Activated naive CD4-positive, alpha-beta T cell treated with anti-CD3 and anti-CD28 coated beads, Interleukin-2, amount 10 ng/mL, durations not matched to agents 7 days and 5 days (primary cell): ENCODE data around the gene PFN3.
"Not testable (repeated sequence)": the region's sequence is repeated elsewhere in the genome, so short reads cannot be mapped to it uniquely, and the experiment has no call there.

ENCODE experiments used
- CTCF ChIA-PET: fragments of 350-600 bp; sonication (Branson Sonifier 250); formaldehyde crosslinking; loops from one replicate; lab custom pipeline; 2021; ENCODE audit warnings: antibody characterized with exemption; lab: Charles Lee
- DNase-seq: peaks from one replicate; pipeline ENCODE4 v3.0.0-alpha.2; 2020
- H3K27ac Mint-ChIP-seq: one replicate; pipeline ENCODE4 v1.8.0; 2021; ENCODE audit warnings: mild to moderate bottlenecking, moderate library complexity, mixed read lengths
- H3K27me3 Mint-ChIP-seq: one replicate; pipeline ENCODE4 v1.8.0; 2021; ENCODE audit warnings: mild to moderate bottlenecking, mixed read lengths
- H3K36me3 Mint-ChIP-seq: one replicate; pipeline ENCODE4 v1.8.0; 2021; ENCODE audit warnings: mixed read lengths
- H3K4me1 Mint-ChIP-seq: one replicate; pipeline ENCODE4 v1.8.0; 2021; ENCODE audit warnings: mixed read lengths
- H3K4me3 Mint-ChIP-seq: one replicate; pipeline ENCODE4 v1.8.0; 2021; ENCODE audit warnings: mild to moderate bottlenecking, moderate library complexity, mixed read lengths
- H3K9me3 Mint-ChIP-seq: one replicate; pipeline ENCODE4 v1.8.0; 2021; ENCODE audit warnings: mixed read lengths

The PFN3 gene

GRCh38 chr5:177375516-177375915, 24.9 kb downstream of the PFN3 start:
- Mint-ChIP-seq H3K36me3 (peaks cover 35% of the 10 kb centered on the region), H3K27ac (peak overlapping the region; percentile 11), H3K4me1 (peaks cover 55% of the 10 kb centered on the region)
- not testable (repeated sequence) for H3K4me3 Mint-ChIP-seq, H3K27me3 Mint-ChIP-seq, H3K9me3 Mint-ChIP-seq, DNase-seq
- CTCF ChIA-PET = interaction anchor here (8.2 kb wide), 1 partner anchor 14 kb away, joined by 112 read pairs; no protein-coding TSS in a partner anchor

- Mint-ChIP-seq H3K27me3 (peaks cover 6% of the 10 kb centered on the region), H3K36me3 (peaks cover 47% of the 10 kb centered on the region), H3K9me3 (no peaks in the 10 kb centered on the region), H3K4me3 (peak overlapping the region; percentile 40), H3K27ac (peak overlapping the region; percentile 93), H3K4me1 (peaks cover 59% of the 10 kb centered on the region)
- CTCF ChIA-PET = interaction anchor here (8.2 kb wide), 1 partner anchor 15 kb away, joined by 112 read pairs; no protein-coding TSS in a partner anchor
- DNase-seq = no peak
These were observed 26.2 kb downstream of the PFN3 start for GRCh38 chr5:177374211-177374610.

- H3K9me3 Mint-ChIP-seq = no peaks in the 10 kb centered on the region
- peaks cover 6% of the 10 kb centered on the region for H3K27me3 Mint-ChIP-seq
- CTCF ChIA-PET = interaction anchor here (1.1 to 8.2 kb wide), 3 partner anchors 15 to 84 kb away, joined by 3 to 112 read pairs (median 75); partner anchors contain the start of gene RGS14
- H3K27ac Mint-ChIP-seq = peak overlapping the region; percentile 93
- H3K36me3 Mint-ChIP-seq = peaks cover 51% of the 10 kb centered on the region
- peaks cover 62% of the 10 kb centered on the region for H3K4me1 Mint-ChIP-seq
- peak overlapping the region; percentile 40 for H3K4me3 Mint-ChIP-seq
- no peak for DNase-seq
These were observed 26.7 kb downstream of the PFN3 start for GRCh38 chr5:177373806-177374205.

GRCh38 chr5:177372910-177373309, 27.6 kb downstream of the PFN3 start:
- Mint-ChIP-seq H3K27ac (peak overlapping the region; percentile 93), H3K9me3 (no peaks in the 10 kb centered on the region), H3K4me1 (peaks cover 70% of the 10 kb centered on the region), H3K27me3 (no peaks in the 10 kb centered on the region), H3K36me3 (peaks cover 58% of the 10 kb centered on the region), H3K4me3 (peak overlapping the region; percentile 72)
- CTCF ChIA-PET = interaction anchor here (0.6 to 8.2 kb wide), 10 partner anchors 9 to 128 kb away, joined by 3 to 112 read pairs (median 4); partner anchors contain the start of genes LMAN2 and RGS14
- peak; percentile 50 for DNase-seq

GRCh38 chr5:177372034-177372896, 28.2 kb downstream of the PFN3 start:
- Mint-ChIP-seq H3K9me3 (no peaks in the 10 kb centered on the region), H3K27me3 (no peaks in the 10 kb centered on the region), H3K27ac (peak overlapping the region; percentile 93), H3K4me1 (peaks cover 70% of the 10 kb centered on the region), H3K4me3 (peak overlapping the region; percentile 72), H3K36me3 (peaks cover 58% of the 10 kb centered on the region)
- CTCF ChIA-PET = interaction anchor here (0.6 to 8.2 kb wide), 15 partner anchors 10 to 129 kb away, joined by 3 to 112 read pairs (median 3); partner anchors contain the start of genes LMAN2, RGS14 and SLC34A1
- peak; percentile 52 for DNase-seq

GRCh38 chr5:177371120-177372033, 29.1 kb downstream of the PFN3 start:
- peaks cover 63% of the 10 kb centered on the region for H3K36me3 Mint-ChIP-seq

GRCh38 chr5:177370488-177371119, 29.9 kb downstream of the PFN3 start:
- H3K4me3 Mint-ChIP-seq = peak overlapping the region; percentile 62
- H3K9me3 Mint-ChIP-seq = no peaks in the 10 kb centered on the region
- DNase-seq = peak; percentile 82
- H3K27ac Mint-ChIP-seq = peak overlapping the region; percentile 33
- peaks cover 68% of the 10 kb centered on the region for H3K36me3 Mint-ChIP-seq
- H3K27me3 Mint-ChIP-seq = no peaks in the 10 kb centered on the region
- peaks cover 77% of the 10 kb centered on the region for H3K4me1 Mint-ChIP-seq
- CTCF ChIA-PET = interaction anchor here (0.9 to 8.2 kb wide), 17 partner anchors 8 to 131 kb away, joined by 3 to 112 read pairs (median 8); partner anchors contain the start of genes LMAN2, MXD3, RGS14 and SLC34A1

More at GRCh38 chr5:177371120-177372033, 29.1 kb downstream of the PFN3 start:
- Mint-ChIP-seq H3K9me3 (no peaks in the 10 kb centered on the region), H3K4me1 (peaks cover 73% of the 10 kb centered on the region), H3K27ac (peak overlapping the region; percentile 93), H3K27me3 (no peaks in the 10 kb centered on the region), H3K4me3 (peak overlapping the region; percentile 72)
- CTCF ChIA-PET = interaction anchor here (0.8 to 8.2 kb wide), 18 partner anchors 10 to 130 kb away, joined by 3 to 112 read pairs (median 4); partner anchors contain the start of genes LMAN2, RGS14 and SLC34A1
- no peak for DNase-seq

- Mint-ChIP-seq H3K9me3 (no peaks in the 10 kb centered on the region), H3K4me3 (no peak overlapping the region), H3K27me3 (no peaks in the 10 kb centered on the region), H3K27ac (peak overlapping the region; percentile 56), H3K4me1 (peaks cover 77% of the 10 kb centered on the region), H3K36me3 (peaks cover 65% of the 10 kb centered on the region)
- CTCF ChIA-PET = interaction anchor here (0.9 to 8.2 kb wide), 19 partner anchors 9 to 237 kb away, joined by 3 to 112 read pairs (median 6); partner anchors contain the start of genes LMAN2, MXD3, RGS14 and SLC34A1
- no peak for DNase-seq
These were observed 30.6 kb downstream of the PFN3 start for GRCh38 chr5:177369645-177370440.

- DNase-seq = peak; percentile 49
- peaks cover 64% of the 10 kb centered on the region for H3K36me3 Mint-ChIP-seq
- H3K9me3 Mint-ChIP-seq = no peaks in the 10 kb centered on the region
- peaks cover 78% of the 10 kb centered on the region for H3K4me1 Mint-ChIP-seq
- peak overlapping the region; percentile 56 for H3K27ac Mint-ChIP-seq
- H3K27me3 Mint-ChIP-seq = no peaks in the 10 kb centered on the region
- CTCF ChIA-PET = interaction anchor here (0.8 to 8.2 kb wide), 14 partner anchors 9 to 236 kb away, joined by 3 to 112 read pairs (median 5); partner anchors contain the start of genes LMAN2, MXD3, RGS14 and SLC34A1
- no peak overlapping the region for H3K4me3 Mint-ChIP-seq
These were observed 31.4 kb downstream of the PFN3 start for GRCh38 chr5:177368869-177369644.

- H3K4me1 Mint-ChIP-seq = peaks cover 78% of the 10 kb centered on the region
- no peak overlapping the region for H3K4me3 Mint-ChIP-seq
- no peak overlapping the region for H3K27ac Mint-ChIP-seq
- DNase-seq = no peak
- H3K36me3 Mint-ChIP-seq = peaks cover 58% of the 10 kb centered on the region
- no peaks in the 10 kb centered on the region for H3K27me3 Mint-ChIP-seq
- CTCF ChIA-PET = interaction anchor here (0.8 to 8.2 kb wide), 11 partner anchors 10 to 235 kb away, joined by 3 to 112 read pairs (median 4); partner anchors contain the start of genes LMAN2, RGS14 and SLC34A1
- H3K9me3 Mint-ChIP-seq = no peaks in the 10 kb centered on the region
These were observed 32.2 kb downstream of the PFN3 start for GRCh38 chr5:177367981-177368868.

- peaks cover 77% of the 10 kb centered on the region for H3K4me1 Mint-ChIP-seq
- no peak overlapping the region for H3K27ac Mint-ChIP-seq
- H3K36me3 Mint-ChIP-seq = peaks cover 57% of the 10 kb centered on the region
- no peaks in the 10 kb centered on the region for H3K9me3 Mint-ChIP-seq
- DNase-seq = no peak
- CTCF ChIA-PET = interaction anchor here (0.9 to 8.0 kb wide), 2 partner anchors 9 to 15 kb away, joined by 3 to 75 read pairs; partner anchors contain the start of gene RGS14
- no peaks in the 10 kb centered on the region for H3K27me3 Mint-ChIP-seq
- H3K4me3 Mint-ChIP-seq = no peak overlapping the region
These were observed 33.1 kb downstream of the PFN3 start for GRCh38 chr5:177367323-177367848.
